HepG2 (cell line): Measurements from ENCODE around the gene TMEM19. TPM values are rescaled to one million over a fixed set of nuclear protein-coding genes. Genes with fewer than 3 reads are reported as not detected.
A peak's percentile ranks its signal among the peaks of the same experiment; 100 is the strongest.

Source experiments
- CAMTA2 ChIP-seq: sonication (generic); formaldehyde crosslinking; IDR thresholded peaks from 2 replicates; pipeline ENCODE4 v1.4.0; 2020; ENCODE audit warnings: mild to moderate bottlenecking, missing genetic modification reagents, borderline replicate concordance
- FOXM1 ChIP-seq: sonication (generic); formaldehyde crosslinking; IDR thresholded peaks from 2 replicates; pipeline ENCODE4 v1.5.0; 2020; ENCODE audit warnings: missing genetic modification reagents
- HNRNPLL ChIP-seq: fragments of 200-400 bp; formaldehyde crosslinking; IDR thresholded peaks from 2 replicates; pipeline ENCODE4 v1.6.1; 2017; ENCODE audit warnings: mild to moderate bottlenecking, low read depth, low read length; ENCODE audit not compliant: poor library complexity, severe bottlenecking
- KMT2B ChIP-seq: IDR thresholded peaks from 2 replicates; pipeline ENCODE4 v1.6.1; 2016; ENCODE audit warnings: missing genetic modification reagents, missing compliant biosample characterization
- MIER2 ChIP-seq: IDR thresholded peaks from 2 replicates; pipeline ENCODE4 v1.6.1; 2016; ENCODE audit warnings: missing biosample characterization, missing genetic modification reagents
- ONECUT2 ChIP-seq: sonication (generic); formaldehyde crosslinking; IDR thresholded peaks from 2 replicates; pipeline ENCODE4 v1.4.0; 2020; ENCODE audit warnings: missing genetic modification reagents
- PITX1 ChIP-seq: sonication (generic); formaldehyde crosslinking; IDR thresholded peaks from 2 replicates; pipeline ENCODE4 v1.5.1; 2020; ENCODE audit warnings: mild to moderate bottlenecking, missing genetic modification reagents
- SMAD3 ChIP-seq: sonication (generic); formaldehyde crosslinking; IDR thresholded peaks from 2 replicates; pipeline ENCODE4 v1.4.0; 2020; ENCODE audit warnings: missing genetic modification reagents
- TEAD3 ChIP-seq: optimal IDR thresholded peaks from 2 replicates; pipeline ENCODE3; 2016; ENCODE audit warnings: borderline replicate concordance
- TGIF2 ChIP-seq: IDR thresholded peaks from 2 replicates; pipeline ENCODE4 v1.6.1; 2016; ENCODE audit warnings: control low read depth, missing compliant biosample characterization
- WIZ ChIP-seq: sonication (generic); formaldehyde crosslinking; IDR thresholded peaks from 2 replicates; pipeline ENCODE4 v1.5.1; 2020; ENCODE audit warnings: mild to moderate bottlenecking, missing genetic modification reagents
- YEATS2 ChIP-seq: sonication (generic); formaldehyde crosslinking; IDR thresholded peaks from 2 replicates; pipeline ENCODE4 v1.4.0; 2020; ENCODE audit warnings: missing genetic modification reagents, borderline replicate concordance
- ZC3H4 ChIP-seq: sonication (generic); formaldehyde crosslinking; IDR thresholded peaks from 2 replicates; pipeline ENCODE4 v1.4.0; 2020; ENCODE audit warnings: missing genetic modification reagents, borderline replicate concordance
- ZEB1 ChIP-seq: IDR thresholded peaks from 2 replicates; pipeline ENCODE4 v1.6.1; 2012; ENCODE audit warnings: mild to moderate bottlenecking, low read depth, inconsistent platforms; ENCODE audit not compliant: insufficient replicate concordance
- ZNF121 ChIP-seq: sonication (generic); formaldehyde crosslinking; IDR thresholded peaks from 2 replicates; pipeline ENCODE4 v1.5.0; 2020; ENCODE audit warnings: mild to moderate bottlenecking, missing genetic modification reagents
- ZNF160 ChIP-seq: sonication (generic); formaldehyde crosslinking; IDR thresholded peaks from 2 replicates; pipeline ENCODE4 v1.8.0; 2022; ENCODE audit warnings: mild to moderate bottlenecking, inconsistent platforms, missing genetic modification reagents
- ZNF720 ChIP-seq: sonication (generic); formaldehyde crosslinking; IDR thresholded peaks from 2 replicates; pipeline ENCODE4 v1.4.0; 2020; ENCODE audit warnings: missing genetic modification reagents
- ZNF841 ChIP-seq: sonication (generic); formaldehyde crosslinking; IDR thresholded peaks from 2 replicates; pipeline ENCODE4 v1.8.1; 2023; ENCODE audit warnings: missing genetic modification reagents, borderline replicate concordance
- ZSCAN20 ChIP-seq: sonication (generic); formaldehyde crosslinking; IDR thresholded peaks from 2 replicates; pipeline ENCODE4 v1.4.0; 2020; ENCODE audit warnings: missing genetic modification reagents, mild to moderate bottlenecking, borderline replicate concordance
- polyA plus RNA-seq, 8 experiments: library from polyadenylated mRNA; depleted of rRNA in 3 of 8; stranded (reverse) in 7 of 8; unstranded in 1 of 8; fragments of >200 nt; fragmentation: Illumina TruSeq in 4 of 8; extraction: Trizol in 4 of 8; gene quantifications; 2 replicates each; pipeline versions ENCODE4 v1.2.1 to v1.2.3, GENCODE V29; 2011 to 2016; ENCODE audit warnings: low read depth in 4 of 8, missing spikeins in 1 of 8, mixed read lengths in 1 of 8; ENCODE audit not compliant: insufficient read depth in 1 of 8
- total RNA-seq, 5 experiments: library from RNA; depleted of rRNA; stranded (reverse); fragments of >200 nt; fragmentation: Illumina TruSeq; extraction: Trizol; gene quantifications; 2 replicates each; pipeline ENCODE4 v1.2.3, GENCODE V29; 2016; ENCODE audit warnings: low read depth in 1 of 5
- TF ChIP-seq, protein P1 (sequence below): IDR thresholded peaks from 2 replicates; pipeline ENCODE4 v1.6.1; 2012; ENCODE audit warnings: inconsistent platforms
- TF ChIP-seq, protein P2 (sequence below): sonication (generic); formaldehyde crosslinking; IDR thresholded peaks from 2 replicates; pipeline ENCODE4 v1.8.0; 2022; ENCODE audit warnings: mild to moderate bottlenecking, missing genetic modification reagents, moderate library complexity
- TF ChIP-seq, protein P3 (sequence below): sonication (generic); formaldehyde crosslinking; IDR thresholded peaks from 2 replicates; pipeline ENCODE4 v1.5.0; 2020; ENCODE audit warnings: missing genetic modification reagents
- TF ChIP-seq, protein P4 (sequence below): sonication (generic); formaldehyde crosslinking; IDR thresholded peaks from 2 replicates; pipeline ENCODE4 v1.8.1; 2023; ENCODE audit warnings: missing genetic modification reagents, inconsistent platforms, borderline replicate concordance
- TF ChIP-seq, protein P5 (sequence below): IDR thresholded peaks from 2 replicates; pipeline ENCODE4 v1.6.1; 2018; ENCODE audit warnings: missing genetic modification reagents
- TF ChIP-seq, protein P6 (sequence below): sonication (generic); formaldehyde crosslinking; IDR thresholded peaks from 2 replicates; pipeline ENCODE4 v1.8.1; 2023; ENCODE audit warnings: mild to moderate bottlenecking, missing genetic modification reagents

Gene TMEM19
- total and polyA plus RNA-seq, 2 of the 13 experiments (the other 11 are each of a cell fraction or from before 2014, with no cell fraction given) = 16.9 to 22.5 TPM

DNA sequence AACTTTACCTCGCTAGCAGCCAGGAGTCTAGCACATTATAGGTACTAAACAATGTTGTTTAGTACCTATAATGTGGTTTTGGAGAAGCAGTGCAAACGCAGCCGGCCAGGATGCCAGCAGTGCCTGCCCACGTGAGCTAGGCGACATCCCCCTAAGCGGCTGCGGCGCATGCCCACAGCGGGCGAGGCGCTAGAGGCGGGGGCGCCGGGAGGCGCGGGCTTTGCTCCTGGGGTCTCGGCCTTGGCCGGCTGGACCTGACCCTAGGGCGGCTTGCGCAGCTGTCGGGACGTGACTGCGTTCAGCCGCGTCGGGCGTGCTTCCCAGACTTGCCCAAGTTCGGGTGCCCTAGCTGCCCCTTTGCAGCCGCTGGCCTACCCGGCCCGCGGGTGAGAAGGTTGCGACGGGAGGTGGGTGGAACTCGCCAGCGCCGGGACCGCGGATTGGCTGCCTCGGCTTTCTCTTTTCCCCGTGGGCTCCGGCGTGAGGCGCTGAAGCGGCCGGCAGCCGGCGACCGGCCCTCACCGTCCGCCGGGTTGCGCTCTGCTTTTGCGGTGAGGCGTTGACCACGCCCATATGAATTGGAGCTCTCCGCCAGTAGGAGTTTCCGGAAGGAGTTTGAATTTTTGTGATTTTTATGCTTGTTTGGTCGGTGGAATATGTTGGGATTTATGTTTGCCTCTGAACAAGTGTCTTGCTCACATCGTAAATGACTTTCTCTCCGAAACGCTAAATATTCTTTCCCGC lies at the start of gene TMEM19 (continued):
- 0 out of 2 replicates have a peak, but pooled peaks have one; percentile 22 for TF ChIP-seq ZNF121 (CRISPR knock-in tag)
- TF ChIP-seq WIZ (CRISPR knock-in tag) = peak; percentile 84; the same call in 1 of the 2 replicates
- peak; percentile 80; the same call in 1 of the 2 replicates for TF ChIP-seq TGIF2 (CRISPR knock-in tag)
- TF ChIP-seq, protein P1, sequence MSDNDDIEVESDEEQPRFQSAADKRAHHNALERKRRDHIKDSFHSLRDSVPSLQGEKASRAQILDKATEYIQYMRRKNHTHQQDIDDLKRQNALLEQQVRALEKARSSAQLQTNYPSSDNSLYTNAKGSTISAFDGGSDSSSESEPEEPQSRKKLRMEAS = peak; percentile 95
- peak; percentile 71; the same call in 1 of the 2 replicates for TF ChIP-seq PITX1 (CRISPR knock-in tag)
- peak; percentile 61 for TF ChIP-seq TEAD3
- no peak for TF ChIP-seq ONECUT2 (CRISPR knock-in tag)
- 0 out of 2 replicates have a peak, but pooled peaks have one; percentile 37 for TF ChIP-seq MIER2
- TF ChIP-seq SMAD3 (CRISPR knock-in tag) = peak; percentile 52
- no peak; the same call in 1 of the 2 replicates for TF ChIP-seq CAMTA2 (CRISPR knock-in tag)
- TF ChIP-seq, protein P2, sequence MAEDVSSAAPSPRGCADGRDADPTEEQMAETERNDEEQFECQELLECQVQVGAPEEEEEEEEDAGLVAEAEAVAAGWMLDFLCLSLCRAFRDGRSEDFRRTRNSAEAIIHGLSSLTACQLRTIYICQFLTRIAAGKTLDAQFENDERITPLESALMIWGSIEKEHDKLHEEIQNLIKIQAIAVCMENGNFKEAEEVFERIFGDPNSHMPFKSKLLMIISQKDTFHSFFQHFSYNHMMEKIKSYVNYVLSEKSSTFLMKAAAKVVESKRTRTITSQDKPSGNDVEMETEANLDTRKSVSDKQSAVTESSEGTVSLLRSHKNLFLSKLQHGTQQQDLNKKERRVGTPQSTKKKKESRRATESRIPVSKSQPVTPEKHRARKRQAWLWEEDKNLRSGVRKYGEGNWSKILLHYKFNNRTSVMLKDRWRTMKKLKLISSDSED (CRISPR knock-in tag) = no peak
- no peak for TF ChIP-seq FOXM1 (CRISPR knock-in tag)
- TF ChIP-seq, protein P3, sequence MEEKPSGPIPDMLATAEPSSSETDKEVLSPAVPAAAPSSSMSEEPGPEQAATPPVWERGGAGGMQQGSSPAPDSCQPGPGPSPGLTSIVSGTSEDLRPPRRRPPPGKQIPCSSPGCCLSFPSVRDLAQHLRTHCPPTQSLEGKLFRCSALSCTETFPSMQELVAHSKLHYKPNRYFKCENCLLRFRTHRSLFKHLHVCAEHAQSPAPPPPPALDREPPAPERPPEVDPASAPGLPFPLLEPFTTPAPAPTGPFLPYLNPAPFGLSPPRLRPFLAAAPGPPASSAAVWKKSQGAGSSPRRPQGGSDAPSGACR = peak; percentile 87
- TF ChIP-seq, protein P4, sequence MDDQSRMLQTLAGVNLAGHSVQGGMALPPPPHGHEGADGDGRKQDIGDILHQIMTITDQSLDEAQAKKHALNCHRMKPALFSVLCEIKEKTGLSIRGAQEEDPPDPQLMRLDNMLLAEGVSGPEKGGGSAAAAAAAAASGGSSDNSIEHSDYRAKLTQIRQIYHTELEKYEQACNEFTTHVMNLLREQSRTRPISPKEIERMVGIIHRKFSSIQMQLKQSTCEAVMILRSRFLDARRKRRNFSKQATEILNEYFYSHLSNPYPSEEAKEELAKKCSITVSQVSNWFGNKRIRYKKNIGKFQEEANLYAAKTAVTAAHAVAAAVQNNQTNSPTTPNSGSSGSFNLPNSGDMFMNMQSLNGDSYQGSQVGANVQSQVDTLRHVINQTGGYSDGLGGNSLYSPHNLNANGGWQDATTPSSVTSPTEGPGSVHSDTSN (CRISPR knock-in tag) = no peak
- no peak for TF ChIP-seq ZNF841 (CRISPR knock-in tag)
- no peak; the same call in 1 of the 2 replicates for TF ChIP-seq ZSCAN20 (CRISPR knock-in tag)
- peak; percentile 93 for TF ChIP-seq HNRNPLL
- TF ChIP-seq, protein P5, sequence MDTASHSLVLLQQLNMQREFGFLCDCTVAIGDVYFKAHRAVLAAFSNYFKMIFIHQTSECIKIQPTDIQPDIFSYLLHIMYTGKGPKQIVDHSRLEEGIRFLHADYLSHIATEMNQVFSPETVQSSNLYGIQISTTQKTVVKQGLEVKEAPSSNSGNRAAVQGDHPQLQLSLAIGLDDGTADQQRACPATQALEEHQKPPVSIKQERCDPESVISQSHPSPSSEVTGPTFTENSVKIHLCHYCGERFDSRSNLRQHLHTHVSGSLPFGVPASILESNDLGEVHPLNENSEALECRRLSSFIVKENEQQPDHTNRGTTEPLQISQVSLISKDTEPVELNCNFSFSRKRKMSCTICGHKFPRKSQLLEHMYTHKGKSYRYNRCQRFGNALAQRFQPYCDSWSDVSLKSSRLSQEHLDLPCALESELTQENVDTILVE (CRISPR knock-in tag) = peak; percentile 70
- TF ChIP-seq YEATS2 (CRISPR knock-in tag) = peak; percentile 82; the same call in 1 of the 2 replicates
- TF ChIP-seq, protein P6, sequence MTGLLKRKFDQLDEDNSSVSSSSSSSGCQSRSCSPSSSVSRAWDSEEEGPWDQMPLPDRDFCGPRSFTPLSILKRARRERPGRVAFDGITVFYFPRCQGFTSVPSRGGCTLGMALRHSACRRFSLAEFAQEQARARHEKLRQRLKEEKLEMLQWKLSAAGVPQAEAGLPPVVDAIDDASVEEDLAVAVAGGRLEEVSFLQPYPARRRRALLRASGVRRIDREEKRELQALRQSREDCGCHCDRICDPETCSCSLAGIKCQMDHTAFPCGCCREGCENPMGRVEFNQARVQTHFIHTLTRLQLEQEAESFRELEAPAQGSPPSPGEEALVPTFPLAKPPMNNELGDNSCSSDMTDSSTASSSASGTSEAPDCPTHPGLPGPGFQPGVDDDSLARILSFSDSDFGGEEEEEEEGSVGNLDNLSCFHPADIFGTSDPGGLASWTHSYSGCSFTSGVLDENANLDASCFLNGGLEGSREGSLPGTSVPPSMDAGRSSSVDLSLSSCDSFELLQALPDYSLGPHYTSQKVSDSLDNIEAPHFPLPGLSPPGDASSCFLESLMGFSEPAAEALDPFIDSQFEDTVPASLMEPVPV (CRISPR knock-in tag) = peak; percentile 94
- peak; percentile 69; the same call in 1 of the 2 replicates for TF ChIP-seq ZC3H4 (CRISPR knock-in tag)
- no peak for TF ChIP-seq ZEB1
- TF ChIP-seq KMT2B (CRISPR knock-in tag) = peak; percentile 91
- TF ChIP-seq ZNF720 (CRISPR knock-in tag) = no peak
- TF ChIP-seq ZNF160 = peak; percentile 90
